Measurements from ENCODE around the gene EGFL7. TPM values are rescaled to one million over a fixed set of nuclear protein-coding genes. Genes with fewer than 3 reads are reported as not detected.

EGFL7 gene
- total and polyA plus RNA-seq, 2 of the 8 experiments (the other 6 are each of a cell fraction or from before 2014, with no cell fraction given): 37.8 to 53.4 TPM

DNA sequence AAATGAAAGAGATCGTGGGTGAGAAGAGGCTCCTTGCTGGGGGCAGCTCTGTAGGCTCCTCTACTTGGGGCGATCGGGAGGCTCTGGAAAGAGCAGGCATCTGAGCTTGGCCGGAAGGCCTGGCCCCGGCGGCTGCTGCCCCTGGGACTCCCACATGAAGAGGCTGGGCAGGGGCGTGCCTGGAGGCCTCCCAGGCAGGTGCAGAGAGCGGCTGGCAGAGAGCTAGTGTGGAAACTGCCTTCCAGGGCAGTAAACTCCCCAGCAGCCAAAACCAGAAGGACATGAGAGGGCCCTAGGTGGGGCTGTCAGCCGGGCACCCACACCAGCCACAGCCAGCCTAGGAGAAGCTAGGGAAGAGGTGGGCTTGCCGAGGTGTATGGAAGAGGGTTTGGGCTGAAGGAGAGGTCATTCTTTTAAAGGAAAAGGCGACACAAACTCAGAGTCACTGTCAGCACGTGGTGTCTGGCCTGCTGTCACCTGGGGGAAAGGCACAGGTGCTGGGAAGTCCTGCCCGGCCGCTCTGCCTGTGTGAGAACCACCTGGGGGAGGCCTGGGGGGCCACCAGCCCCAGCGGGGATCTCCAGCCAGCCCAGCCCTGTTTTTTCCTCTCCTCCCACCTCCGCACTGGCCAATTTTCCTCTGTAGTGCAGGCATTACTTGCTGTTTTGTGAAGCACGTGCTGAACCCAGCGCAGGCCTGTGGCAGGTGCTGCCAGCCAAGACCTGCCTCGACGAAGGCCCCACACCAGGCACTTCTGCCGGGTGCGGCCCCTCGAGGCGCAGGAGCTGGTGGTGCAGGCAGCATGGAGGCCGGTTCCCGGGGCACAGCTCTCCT lies 44.8 kb upstream of the EGFL7 start (continued):
- TF ChIP-seq, protein P1, sequence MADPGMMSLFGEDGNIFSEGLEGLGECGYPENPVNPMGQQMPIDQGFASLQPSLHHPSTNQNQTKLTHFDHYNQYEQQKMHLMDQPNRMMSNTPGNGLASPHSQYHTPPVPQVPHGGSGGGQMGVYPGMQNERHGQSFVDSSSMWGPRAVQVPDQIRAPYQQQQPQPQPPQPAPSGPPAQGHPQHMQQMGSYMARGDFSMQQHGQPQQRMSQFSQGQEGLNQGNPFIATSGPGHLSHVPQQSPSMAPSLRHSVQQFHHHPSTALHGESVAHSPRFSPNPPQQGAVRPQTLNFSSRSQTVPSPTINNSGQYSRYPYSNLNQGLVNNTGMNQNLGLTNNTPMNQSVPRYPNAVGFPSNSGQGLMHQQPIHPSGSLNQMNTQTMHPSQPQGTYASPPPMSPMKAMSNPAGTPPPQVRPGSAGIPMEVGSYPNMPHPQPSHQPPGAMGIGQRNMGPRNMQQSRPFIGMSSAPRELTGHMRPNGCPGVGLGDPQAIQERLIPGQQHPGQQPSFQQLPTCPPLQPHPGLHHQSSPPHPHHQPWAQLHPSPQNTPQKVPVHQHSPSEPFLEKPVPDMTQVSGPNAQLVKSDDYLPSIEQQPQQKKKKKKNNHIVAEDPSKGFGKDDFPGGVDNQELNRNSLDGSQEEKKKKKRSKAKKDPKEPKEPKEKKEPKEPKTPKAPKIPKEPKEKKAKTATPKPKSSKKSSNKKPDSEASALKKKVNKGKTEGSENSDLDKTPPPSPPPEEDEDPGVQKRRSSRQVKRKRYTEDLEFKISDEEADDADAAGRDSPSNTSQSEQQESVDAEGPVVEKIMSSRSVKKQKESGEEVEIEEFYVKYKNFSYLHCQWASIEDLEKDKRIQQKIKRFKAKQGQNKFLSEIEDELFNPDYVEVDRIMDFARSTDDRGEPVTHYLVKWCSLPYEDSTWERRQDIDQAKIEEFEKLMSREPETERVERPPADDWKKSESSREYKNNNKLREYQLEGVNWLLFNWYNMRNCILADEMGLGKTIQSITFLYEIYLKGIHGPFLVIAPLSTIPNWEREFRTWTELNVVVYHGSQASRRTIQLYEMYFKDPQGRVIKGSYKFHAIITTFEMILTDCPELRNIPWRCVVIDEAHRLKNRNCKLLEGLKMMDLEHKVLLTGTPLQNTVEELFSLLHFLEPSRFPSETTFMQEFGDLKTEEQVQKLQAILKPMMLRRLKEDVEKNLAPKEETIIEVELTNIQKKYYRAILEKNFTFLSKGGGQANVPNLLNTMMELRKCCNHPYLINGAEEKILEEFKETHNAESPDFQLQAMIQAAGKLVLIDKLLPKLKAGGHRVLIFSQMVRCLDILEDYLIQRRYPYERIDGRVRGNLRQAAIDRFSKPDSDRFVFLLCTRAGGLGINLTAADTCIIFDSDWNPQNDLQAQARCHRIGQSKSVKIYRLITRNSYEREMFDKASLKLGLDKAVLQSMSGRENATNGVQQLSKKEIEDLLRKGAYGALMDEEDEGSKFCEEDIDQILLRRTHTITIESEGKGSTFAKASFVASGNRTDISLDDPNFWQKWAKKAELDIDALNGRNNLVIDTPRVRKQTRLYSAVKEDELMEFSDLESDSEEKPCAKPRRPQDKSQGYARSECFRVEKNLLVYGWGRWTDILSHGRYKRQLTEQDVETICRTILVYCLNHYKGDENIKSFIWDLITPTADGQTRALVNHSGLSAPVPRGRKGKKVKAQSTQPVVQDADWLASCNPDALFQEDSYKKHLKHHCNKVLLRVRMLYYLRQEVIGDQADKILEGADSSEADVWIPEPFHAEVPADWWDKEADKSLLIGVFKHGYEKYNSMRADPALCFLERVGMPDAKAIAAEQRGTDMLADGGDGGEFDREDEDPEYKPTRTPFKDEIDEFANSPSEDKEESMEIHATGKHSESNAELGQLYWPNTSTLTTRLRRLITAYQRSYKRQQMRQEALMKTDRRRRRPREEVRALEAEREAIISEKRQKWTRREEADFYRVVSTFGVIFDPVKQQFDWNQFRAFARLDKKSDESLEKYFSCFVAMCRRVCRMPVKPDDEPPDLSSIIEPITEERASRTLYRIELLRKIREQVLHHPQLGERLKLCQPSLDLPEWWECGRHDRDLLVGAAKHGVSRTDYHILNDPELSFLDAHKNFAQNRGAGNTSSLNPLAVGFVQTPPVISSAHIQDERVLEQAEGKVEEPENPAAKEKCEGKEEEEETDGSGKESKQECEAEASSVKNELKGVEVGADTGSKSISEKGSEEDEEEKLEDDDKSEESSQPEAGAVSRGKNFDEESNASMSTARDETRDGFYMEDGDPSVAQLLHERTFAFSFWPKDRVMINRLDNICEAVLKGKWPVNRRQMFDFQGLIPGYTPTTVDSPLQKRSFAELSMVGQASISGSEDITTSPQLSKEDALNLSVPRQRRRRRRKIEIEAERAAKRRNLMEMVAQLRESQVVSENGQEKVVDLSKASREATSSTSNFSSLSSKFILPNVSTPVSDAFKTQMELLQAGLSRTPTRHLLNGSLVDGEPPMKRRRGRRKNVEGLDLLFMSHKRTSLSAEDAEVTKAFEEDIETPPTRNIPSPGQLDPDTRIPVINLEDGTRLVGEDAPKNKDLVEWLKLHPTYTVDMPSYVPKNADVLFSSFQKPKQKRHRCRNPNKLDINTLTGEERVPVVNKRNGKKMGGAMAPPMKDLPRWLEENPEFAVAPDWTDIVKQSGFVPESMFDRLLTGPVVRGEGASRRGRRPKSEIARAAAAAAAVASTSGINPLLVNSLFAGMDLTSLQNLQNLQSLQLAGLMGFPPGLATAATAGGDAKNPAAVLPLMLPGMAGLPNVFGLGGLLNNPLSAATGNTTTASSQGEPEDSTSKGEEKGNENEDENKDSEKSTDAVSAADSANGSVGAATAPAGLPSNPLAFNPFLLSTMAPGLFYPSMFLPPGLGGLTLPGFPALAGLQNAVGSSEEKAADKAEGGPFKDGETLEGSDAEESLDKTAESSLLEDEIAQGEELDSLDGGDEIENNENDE (IDR thresholded peaks at IDR 0.05; ENCODE audit: insufficient replicate concordance, low read length): no peak
- TF ChIP-seq BRCA1 (IDR thresholded peaks at IDR 0.05; ENCODE audit: low read depth, low read length): no peak
- TF ChIP-seq JUND (IDR thresholded peaks at IDR 0.05; ENCODE audit: low read length): no peak
